WI38 (cell line): ENCODE data around the gene TOB1.

Experiments
- H3K4me3 ChIP-seq: 2 replicates; pipeline ENCODE4 v1.5.1; 2011; ENCODE audit warnings: low read depth, mild to moderate bottlenecking, control low read depth, low read length
- CTCF ChIP-seq: IDR thresholded peaks from 2 replicates; pipeline ENCODE4 v1.5.1; 2012; ENCODE audit warnings: low read depth, mild to moderate bottlenecking, control low read depth, low read length

TOB1 gene

GRCh38 chr17:50836826-50837225, 29.3 kb downstream of the TOB1 start:
- TF ChIP-seq CTCF, result no peak
- H3K4me3 ChIP-seq, result no peak overlapping the region

- H3K4me3 ChIP-seq, result no peak within 1 kb of the TSS
- no peak for TF ChIP-seq CTCF
Measured at GRCh38 chr17:50835301-50836234, 30.6 kb downstream of the TOB1 start, which contains the start of gene WFIKKN2. TSS of gene WFIKKN2 (plus strand) at chr17:50835586. CDS start at chr17:50835938, 352 bp downstream.

GRCh38 chr17:50834429-50835300, 31.5 kb downstream of the TOB1 start:
- no peak for TF ChIP-seq CTCF
- H3K4me3 ChIP-seq, result no peak overlapping the region

- H3K4me3 ChIP-seq, result no peak overlapping the region
- no peak for TF ChIP-seq CTCF
Measured at GRCh38 chr17:50833510-50834428, 32.4 kb downstream of the TOB1 start.

- no peak overlapping the region for H3K4me3 ChIP-seq
- no peak for TF ChIP-seq CTCF
Measured at GRCh38 chr17:50832864-50833381, 33.2 kb downstream of the TOB1 start.

- no peak for TF ChIP-seq CTCF
- no peak overlapping the region for H3K4me3 ChIP-seq
Measured at GRCh38 chr17:50832267-50832863, 33.8 kb downstream of the TOB1 start.
